ENCODE data around the gene CDH11. TPM values are rescaled to one million over a fixed set of nuclear protein-coding genes. Genes with fewer than 3 reads are reported as not detected.

The CDH11 gene, protein sequence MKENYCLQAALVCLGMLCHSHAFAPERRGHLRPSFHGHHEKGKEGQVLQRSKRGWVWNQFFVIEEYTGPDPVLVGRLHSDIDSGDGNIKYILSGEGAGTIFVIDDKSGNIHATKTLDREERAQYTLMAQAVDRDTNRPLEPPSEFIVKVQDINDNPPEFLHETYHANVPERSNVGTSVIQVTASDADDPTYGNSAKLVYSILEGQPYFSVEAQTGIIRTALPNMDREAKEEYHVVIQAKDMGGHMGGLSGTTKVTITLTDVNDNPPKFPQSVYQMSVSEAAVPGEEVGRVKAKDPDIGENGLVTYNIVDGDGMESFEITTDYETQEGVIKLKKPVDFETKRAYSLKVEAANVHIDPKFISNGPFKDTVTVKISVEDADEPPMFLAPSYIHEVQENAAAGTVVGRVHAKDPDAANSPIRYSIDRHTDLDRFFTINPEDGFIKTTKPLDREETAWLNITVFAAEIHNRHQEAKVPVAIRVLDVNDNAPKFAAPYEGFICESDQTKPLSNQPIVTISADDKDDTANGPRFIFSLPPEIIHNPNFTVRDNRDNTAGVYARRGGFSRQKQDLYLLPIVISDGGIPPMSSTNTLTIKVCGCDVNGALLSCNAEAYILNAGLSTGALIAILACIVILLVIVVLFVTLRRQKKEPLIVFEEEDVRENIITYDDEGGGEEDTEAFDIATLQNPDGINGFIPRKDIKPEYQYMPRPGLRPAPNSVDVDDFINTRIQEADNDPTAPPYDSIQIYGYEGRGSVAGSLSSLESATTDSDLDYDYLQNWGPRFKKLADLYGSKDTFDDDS
- total RNA-seq (2021): 4.9 and 5.4 TPM in 2 replicates
- long read RNA-seq, full-length matches to known transcripts: 5 of 12 reads
- long read RNA-seq, partial matches to known transcripts: 6 of 12 reads
- long read RNA-seq, other reads (novel, unspliced or antisense): 1 of 12 reads

GRCh38 chr16:65121870-65122723 lies at the start of gene CDH11:
CDH11 (minus strand) TSS chr16:65122063; CDS start chr16:65004869, 117,194 bp downstream.
- Histone ChIP-seq H3K4me1 (ENCODE audit: insufficient read depth, low read length) (no peaks in the 10 kb centered on the region; the same call in 1 of the 2 replicates), H3K56ac (ENCODE audit: insufficient read length, low read depth, low read length) (no peak within 1 kb of the TSS), H2BK15ac (ENCODE audit: low read depth, low read length) (no peak within 1 kb of the TSS), H3K23ac (ENCODE audit: insufficient read length, low read depth, low read length) (no peak within 1 kb of the TSS), H2AK5ac (ENCODE audit: insufficient read length, low read length) (no peak within 1 kb of the TSS), H2BK20ac (ENCODE audit: low read depth, low read length, poor library complexity, severe bottlenecking) (no peak within 1 kb of the TSS), H4K91ac (ENCODE audit: insufficient read length, low read depth, low read length) (no peak within 1 kb of the TSS), H3K79me1 (ENCODE audit: insufficient read depth, low read depth, low read length, poor library complexity, severe bottlenecking) (no peaks in the 10 kb centered on the region), H2AFZ (ENCODE audit: low read length) (no peak within 1 kb of the TSS), H3K18ac (ENCODE audit: insufficient read length, low read depth, low read length) (no peak within 1 kb of the TSS), H2BK120ac (ENCODE audit: low read depth, low read length, poor library complexity, severe bottlenecking) (no peak within 1 kb of the TSS), H2BK12ac (ENCODE audit: insufficient read length, low read depth, low read length) (no peak within 1 kb of the TSS), H4K8ac (replicated peaks; ENCODE audit: insufficient read length, low read depth, low read length) (no peak within 1 kb of the TSS), H3K27me3 (ENCODE audit: insufficient read depth, low read length) (peaks cover 32% of the 10 kb centered on the region), H3K14ac (ENCODE audit: insufficient read depth, low read length) (no peak within 1 kb of the TSS; the same call in 1 of the 2 replicates), H4K20me1 (ENCODE audit: control insufficient read depth, insufficient read depth, insufficient read length) (no peaks in the 10 kb centered on the region), H3T11ph (ENCODE audit: low read length) (no peak within 1 kb of the TSS), H3K79me2 (ENCODE audit: insufficient read depth, low read length) (no peaks in the 10 kb centered on the region), H3K23me2 (ENCODE audit: insufficient read length, low read depth, low read length, poor library complexity, severe bottlenecking) (peaks cover 34% of the 10 kb centered on the region), H4K5ac (ENCODE audit: insufficient read length, low read depth, low read length) (no peak within 1 kb of the TSS), H3K4ac (ENCODE audit: low read depth, low read length) (no peak within 1 kb of the TSS), H3K27ac (ENCODE audit: insufficient read length, low read depth, low read length) (no peak within 1 kb of the TSS), H3K9me3 (ENCODE audit: control insufficient read depth, low read depth, low read length) (no peaks in the 10 kb centered on the region), H2BK5ac (ENCODE audit: insufficient read length, low read length) (no peak within 1 kb of the TSS), H3K9ac (ENCODE audit: extremely low read depth, insufficient read length, low read length) (no peak within 1 kb of the TSS), H3K4me2 (ENCODE audit: insufficient read depth, insufficient read length, low read length) (peak within 1 kb of the TSS; percentile 88)
- Mint-ChIP-seq H3K36me3 (ENCODE audit: insufficient read depth in 1 of 3, low read depth in 3 of 3) (no peaks in the 10 kb centered on the region), H3K27me3 (ENCODE audit: low read depth) (peaks cover 83% of the 10 kb centered on the region), H3K4me3 (peak within 1 kb of the TSS; percentile 71 to 90), H3K27ac (no peak within 1 kb of the TSS), H3K4me1 (peaks cover 32 to 37% of the 10 kb centered on the region in 2 experiments), H3K9me3 (no peaks in the 10 kb centered on the region)
- no CpG with 5 or more reads among the region's 69 CpGs for WGBS (ENCODE audit: extremely low coverage, insufficient read length, low lambda C conversion rate)
- peak; percentile 70 for DNase-seq
- TF ChIP-seq, protein P1, sequence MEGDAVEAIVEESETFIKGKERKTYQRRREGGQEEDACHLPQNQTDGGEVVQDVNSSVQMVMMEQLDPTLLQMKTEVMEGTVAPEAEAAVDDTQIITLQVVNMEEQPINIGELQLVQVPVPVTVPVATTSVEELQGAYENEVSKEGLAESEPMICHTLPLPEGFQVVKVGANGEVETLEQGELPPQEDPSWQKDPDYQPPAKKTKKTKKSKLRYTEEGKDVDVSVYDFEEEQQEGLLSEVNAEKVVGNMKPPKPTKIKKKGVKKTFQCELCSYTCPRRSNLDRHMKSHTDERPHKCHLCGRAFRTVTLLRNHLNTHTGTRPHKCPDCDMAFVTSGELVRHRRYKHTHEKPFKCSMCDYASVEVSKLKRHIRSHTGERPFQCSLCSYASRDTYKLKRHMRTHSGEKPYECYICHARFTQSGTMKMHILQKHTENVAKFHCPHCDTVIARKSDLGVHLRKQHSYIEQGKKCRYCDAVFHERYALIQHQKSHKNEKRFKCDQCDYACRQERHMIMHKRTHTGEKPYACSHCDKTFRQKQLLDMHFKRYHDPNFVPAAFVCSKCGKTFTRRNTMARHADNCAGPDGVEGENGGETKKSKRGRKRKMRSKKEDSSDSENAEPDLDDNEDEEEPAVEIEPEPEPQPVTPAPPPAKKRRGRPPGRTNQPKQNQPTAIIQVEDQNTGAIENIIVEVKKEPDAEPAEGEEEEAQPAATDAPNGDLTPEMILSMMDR (conservative IDR thresholded peaks at IDR 0.05): peak; percentile 40
